DND-41 (cell line): ENCODE results near the gene SYCN.

Source experiments
- ATAC-seq: fragments of 200-7000 bp; cut with Tn5 transposase; 3 replicates; pipeline ENCODE4 v1.9.1; 2021; ENCODE audit warnings: low read depth; ENCODE audit not compliant: insufficient read depth
- DNase-seq: peaks from one replicate; pipeline ENCODE4 v3.0.0-alpha.2; 2020
- H2AFZ ChIP-seq: 2 replicates; pipeline ENCODE4 v1.6.0; 2012; ENCODE audit warnings: low read depth, low read length
- H3K27ac ChIP-seq: 2 replicates; pipeline ENCODE4 v1.5.1; 2012; ENCODE audit warnings: low read length, inconsistent platforms
- H3K27me3 ChIP-seq: fragments of 200-600 bp; sonication (generic); 2 replicates; pipeline ENCODE4 v1.6.0; 2012; ENCODE audit warnings: low read length, mild to moderate bottlenecking, inconsistent platforms; ENCODE audit not compliant: insufficient read depth, poor library complexity
- H3K36me3 ChIP-seq: 2 replicates; pipeline ENCODE4 v1.5.1; 2012; ENCODE audit warnings: low read length, inconsistent platforms; ENCODE audit not compliant: insufficient read depth
- H3K4me1 ChIP-seq: 2 replicates; pipeline ENCODE4 v1.5.1; 2012; ENCODE audit warnings: mild to moderate bottlenecking, low read length; ENCODE audit not compliant: insufficient read depth
- H3K4me2 ChIP-seq: 2 replicates; pipeline ENCODE4 v1.6.0; 2012; ENCODE audit warnings: mild to moderate bottlenecking, moderate library complexity, low read length, inconsistent platforms; ENCODE audit not compliant: insufficient read depth
- H3K4me3 ChIP-seq, 2 experiments: fragments of 200-600 bp in 1 of 2; shearing (Covaris generic) in 1 of 2; 2 replicates each; pipeline ENCODE4 v1.5.1; 2012 to 2016; ENCODE audit warnings: inconsistent platforms in 2 of 2, low read length in 2 of 2, mild to moderate bottlenecking in 2 of 2, low read depth in 1 of 2, moderate library complexity in 1 of 2
- H3K79me2 ChIP-seq: 2 replicates; pipeline ENCODE4 v1.6.0; 2012; ENCODE audit warnings: low read length, inconsistent platforms; ENCODE audit not compliant: insufficient read depth
- H3K9ac ChIP-seq: 2 replicates; pipeline ENCODE4 v1.6.0; 2012; ENCODE audit warnings: low read depth, mild to moderate bottlenecking, inconsistent platforms, low read length, moderate library complexity
- H3K9me3 ChIP-seq: 2 replicates; pipeline ENCODE4 v1.5.1; 2012; ENCODE audit warnings: low read length, moderate library complexity, mild to moderate bottlenecking, inconsistent platforms; ENCODE audit not compliant: insufficient read depth, severe bottlenecking
- H4K20me1 ChIP-seq: 2 replicates; pipeline ENCODE4 v1.6.0; 2012; ENCODE audit warnings: low read length; ENCODE audit not compliant: insufficient read depth
- EZH2 ChIP-seq: IDR thresholded peaks from 3 replicates; pipeline ENCODE4 v1.6.1; 2012; ENCODE audit warnings: borderline replicate concordance, low read depth, mild to moderate bottlenecking, moderate library complexity, low read length, inconsistent platforms; ENCODE audit not compliant: severe bottlenecking
- TF ChIP-seq, protein P1 (sequence below): IDR thresholded peaks from 2 replicates; pipeline ENCODE4 v1.5.1; 2012; ENCODE audit warnings: borderline replicate concordance, low read length, moderate library complexity, mild to moderate bottlenecking; ENCODE audit not compliant: poor library complexity, severe bottlenecking; ENCODE audit errors: extremely low read depth

The SYCN gene

DNA sequence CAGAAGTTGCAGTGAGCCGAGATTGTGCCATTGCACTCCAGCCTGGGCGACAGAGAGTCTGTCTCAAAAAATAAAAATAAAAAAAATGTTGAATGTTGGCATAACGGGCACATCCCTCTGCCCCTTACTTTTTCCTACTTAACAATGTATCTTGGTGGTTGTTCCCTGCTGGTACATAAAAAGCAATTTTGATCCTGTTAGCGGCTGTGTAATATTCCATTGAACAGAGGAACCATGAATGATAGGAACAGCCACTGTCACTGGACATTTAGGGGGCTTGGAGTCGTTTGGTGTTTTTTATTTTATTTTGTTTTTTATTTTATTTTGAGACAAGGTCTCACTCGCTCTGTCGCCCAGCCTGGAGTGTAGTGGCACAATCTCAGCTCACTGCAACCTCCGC, 17.7 kb downstream of the SYCN start:
- Histone ChIP-seq H3K36me3 (no peaks in the 10 kb centered on the region), H4K20me1 (no peaks in the 10 kb centered on the region), H3K9ac (no peak overlapping the region), H3K4me2 (no peak overlapping the region), H3K9me3 (no peaks in the 10 kb centered on the region), H3K4me3 (no peak overlapping the region), H2AFZ (no peak overlapping the region), H3K27me3 (no peaks in the 10 kb centered on the region), H3K79me2 (no peaks in the 10 kb centered on the region), H3K27ac (no peak overlapping the region), H3K4me1 (no peaks in the 10 kb centered on the region)
- no peak for DNase-seq
- no peak for ATAC-seq
- TF ChIP-seq, protein P1, sequence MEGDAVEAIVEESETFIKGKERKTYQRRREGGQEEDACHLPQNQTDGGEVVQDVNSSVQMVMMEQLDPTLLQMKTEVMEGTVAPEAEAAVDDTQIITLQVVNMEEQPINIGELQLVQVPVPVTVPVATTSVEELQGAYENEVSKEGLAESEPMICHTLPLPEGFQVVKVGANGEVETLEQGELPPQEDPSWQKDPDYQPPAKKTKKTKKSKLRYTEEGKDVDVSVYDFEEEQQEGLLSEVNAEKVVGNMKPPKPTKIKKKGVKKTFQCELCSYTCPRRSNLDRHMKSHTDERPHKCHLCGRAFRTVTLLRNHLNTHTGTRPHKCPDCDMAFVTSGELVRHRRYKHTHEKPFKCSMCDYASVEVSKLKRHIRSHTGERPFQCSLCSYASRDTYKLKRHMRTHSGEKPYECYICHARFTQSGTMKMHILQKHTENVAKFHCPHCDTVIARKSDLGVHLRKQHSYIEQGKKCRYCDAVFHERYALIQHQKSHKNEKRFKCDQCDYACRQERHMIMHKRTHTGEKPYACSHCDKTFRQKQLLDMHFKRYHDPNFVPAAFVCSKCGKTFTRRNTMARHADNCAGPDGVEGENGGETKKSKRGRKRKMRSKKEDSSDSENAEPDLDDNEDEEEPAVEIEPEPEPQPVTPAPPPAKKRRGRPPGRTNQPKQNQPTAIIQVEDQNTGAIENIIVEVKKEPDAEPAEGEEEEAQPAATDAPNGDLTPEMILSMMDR, result no peak
- TF ChIP-seq EZH2, result no peak

DNA sequence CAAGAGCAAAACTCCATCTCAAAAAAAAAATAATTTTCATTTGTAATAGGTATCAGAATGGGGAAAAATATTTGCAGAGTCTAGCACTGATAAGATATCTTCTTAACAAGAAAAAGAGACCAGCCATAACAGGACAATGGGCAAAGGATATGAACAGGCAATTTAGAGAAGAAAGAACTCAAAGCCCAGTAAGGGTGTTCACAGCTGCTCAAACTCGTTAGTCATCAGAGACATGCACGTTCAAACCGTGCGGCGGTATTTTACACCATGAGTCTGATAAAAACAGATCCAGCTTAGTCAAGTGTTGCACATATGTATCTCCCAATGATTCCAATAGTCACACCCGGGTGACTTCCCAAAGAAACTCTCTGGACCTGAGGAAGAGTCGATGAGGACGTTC, 21.0 kb downstream of the SYCN start:
- Histone ChIP-seq H4K20me1 (no peaks in the 10 kb centered on the region), H3K79me2 (no peaks in the 10 kb centered on the region), H3K4me3 (no peak overlapping the region), H3K4me2 (no peak overlapping the region), H2AFZ (no peak overlapping the region), H3K36me3 (peaks cover 9% of the 10 kb centered on the region), H3K27me3 (no peaks in the 10 kb centered on the region), H3K9me3 (no peaks in the 10 kb centered on the region), H3K27ac (no peak overlapping the region), H3K4me1 (no peaks in the 10 kb centered on the region), H3K9ac (no peak overlapping the region)
- DNase-seq, result no peak
- no peak for TF ChIP-seq EZH2
- TF ChIP-seq, protein P1, result no peak
- no peak for ATAC-seq

DNA sequence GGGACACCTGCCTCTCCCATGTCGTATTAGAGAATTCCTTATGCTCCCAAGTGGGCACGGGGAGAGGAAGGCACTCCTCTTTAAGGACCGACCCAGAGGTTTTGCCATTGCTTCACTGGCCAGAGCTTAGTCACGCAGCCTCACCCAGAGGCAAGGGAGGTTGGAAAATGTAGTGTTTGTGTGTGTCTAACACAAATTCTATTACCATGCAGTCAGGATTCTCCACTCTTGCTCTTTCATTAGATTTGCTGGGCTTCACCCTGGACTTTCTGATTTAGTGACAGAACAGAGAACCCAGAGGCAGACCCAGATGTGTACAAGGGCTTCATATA, 21.9 kb downstream of the SYCN start:
- no peak for TF ChIP-seq EZH2
- TF ChIP-seq, protein P1, result no peak
- Histone ChIP-seq H3K79me2 (no peaks in the 10 kb centered on the region), H3K9ac (no peak overlapping the region), H3K4me3 (no peak overlapping the region), H3K27ac (no peak overlapping the region), H4K20me1 (no peaks in the 10 kb centered on the region), H2AFZ (no peak overlapping the region), H3K36me3 (peaks cover 18% of the 10 kb centered on the region), H3K9me3 (no peaks in the 10 kb centered on the region), H3K4me2 (no peak overlapping the region), H3K4me1 (no peaks in the 10 kb centered on the region), H3K27me3 (no peaks in the 10 kb centered on the region)
- ATAC-seq, result no peak
- DNase-seq, result no peak

DNA sequence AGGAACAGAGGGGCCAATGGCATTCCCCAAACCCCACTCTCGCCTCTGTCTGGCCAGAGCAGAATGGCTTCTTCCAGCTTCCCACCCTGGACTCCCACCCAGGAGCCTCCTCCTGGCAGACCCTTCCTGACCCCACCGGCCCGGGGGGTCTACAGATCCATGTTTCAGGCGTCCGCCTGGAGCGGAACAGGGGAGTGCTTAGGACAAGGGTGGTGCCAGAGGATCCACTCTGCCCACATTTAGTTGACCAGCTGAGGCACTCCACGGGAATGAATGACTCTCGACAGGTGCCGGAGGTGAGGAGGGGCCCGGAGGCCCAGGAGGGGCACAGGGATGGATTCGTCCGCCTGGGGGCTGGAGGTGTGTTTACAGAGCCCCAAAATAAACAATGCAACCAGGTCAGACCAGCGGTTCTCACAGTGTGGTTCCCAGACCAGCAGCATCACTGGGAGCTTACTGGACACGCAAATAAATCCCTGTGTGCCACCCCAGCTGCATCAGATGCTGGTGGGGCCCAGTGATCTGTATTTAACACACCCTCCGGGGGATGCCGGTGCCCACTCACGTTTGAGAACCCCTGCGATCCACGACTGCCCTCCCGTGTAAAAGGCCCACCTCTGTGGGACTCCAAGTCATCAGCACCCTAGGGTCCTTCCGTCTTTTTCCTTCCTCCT, 22.4 kb downstream of the SYCN start:
- no peak overlapping the region for H3K4me2 ChIP-seq
- H3K4me3 ChIP-seq, result no peak overlapping the region
- no peak overlapping the region for H3K27ac ChIP-seq
- H3K9ac ChIP-seq, result no peak overlapping the region
- no peaks in the 10 kb centered on the region for H3K4me1 ChIP-seq
- DNase-seq (no peak), ATAC-seq (no peak)
- no peaks in the 10 kb centered on the region for H4K20me1 ChIP-seq
- no peaks in the 10 kb centered on the region for H3K27me3 ChIP-seq
- TF ChIP-seq EZH2, result no peak
- TF ChIP-seq, protein P1, result no peak
- no peaks in the 10 kb centered on the region for H3K9me3 ChIP-seq
- peaks cover 21% of the 10 kb centered on the region for H3K36me3 ChIP-seq
- no peaks in the 10 kb centered on the region for H3K79me2 ChIP-seq
- H2AFZ ChIP-seq, result no peak overlapping the region
